ENCODE data around the gene FNDC3B.

FNDC3B gene

DNA sequence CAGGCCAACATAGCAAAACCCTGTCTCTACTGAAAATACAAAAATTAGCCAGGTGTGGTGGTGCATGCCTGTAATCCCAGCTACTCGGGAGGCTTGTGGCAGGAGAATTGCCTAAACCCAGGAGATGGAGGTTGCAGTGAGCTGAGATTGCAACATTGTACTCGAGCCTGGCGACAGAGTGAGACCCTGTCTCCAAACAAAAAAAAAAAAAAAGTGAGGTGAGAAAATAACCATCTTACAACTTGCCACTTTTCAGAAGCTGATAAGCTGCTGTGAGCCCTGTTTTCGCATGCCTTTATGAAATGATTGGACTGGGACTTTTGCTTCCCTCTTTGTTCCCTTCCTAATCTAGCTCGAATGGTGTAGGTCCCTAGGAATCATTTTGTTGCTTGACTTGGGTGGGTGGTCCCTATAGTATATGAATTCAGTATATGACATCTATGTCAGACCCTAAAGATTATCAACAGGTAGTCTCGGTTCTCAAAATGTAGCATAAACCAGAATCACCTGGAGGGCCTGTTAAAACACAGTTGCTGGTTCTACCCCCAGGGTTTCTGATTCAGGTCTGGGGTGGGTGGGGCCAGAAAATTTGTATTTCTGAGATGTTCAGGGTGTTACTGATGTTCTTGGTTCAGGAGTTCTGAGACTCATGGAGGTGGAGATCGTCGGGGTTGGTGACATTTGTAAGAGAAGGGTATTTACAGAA lies 107.9 kb downstream of the FNDC3B start:
- in situ Hi-C loops (cut with HindIII; ENCODE audit: low sequenced_read_pairs) = no loop called here

DNA sequence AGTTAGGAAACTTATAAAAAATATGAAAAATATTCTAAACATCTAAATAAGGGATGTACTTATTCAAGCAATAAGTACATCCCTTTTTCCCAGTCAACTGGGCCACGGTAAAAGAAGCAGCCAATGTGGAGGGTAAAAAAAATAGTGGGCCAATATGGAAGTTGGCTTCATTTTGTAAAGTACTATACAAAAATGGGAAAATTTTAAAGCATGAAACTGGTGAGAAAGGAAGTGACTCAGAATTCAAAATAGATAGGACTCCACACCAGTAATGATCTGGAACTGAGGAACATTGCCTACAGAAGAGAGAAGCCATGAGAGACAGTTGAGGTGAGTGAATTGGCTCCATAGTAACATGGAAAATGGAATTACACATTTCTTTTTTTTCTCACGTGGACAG lies 108.9 kb downstream of the FNDC3B start:
- in situ Hi-C loops (cut with HindIII; ENCODE audit: low sequenced_read_pairs) = no loop called here

DNA sequence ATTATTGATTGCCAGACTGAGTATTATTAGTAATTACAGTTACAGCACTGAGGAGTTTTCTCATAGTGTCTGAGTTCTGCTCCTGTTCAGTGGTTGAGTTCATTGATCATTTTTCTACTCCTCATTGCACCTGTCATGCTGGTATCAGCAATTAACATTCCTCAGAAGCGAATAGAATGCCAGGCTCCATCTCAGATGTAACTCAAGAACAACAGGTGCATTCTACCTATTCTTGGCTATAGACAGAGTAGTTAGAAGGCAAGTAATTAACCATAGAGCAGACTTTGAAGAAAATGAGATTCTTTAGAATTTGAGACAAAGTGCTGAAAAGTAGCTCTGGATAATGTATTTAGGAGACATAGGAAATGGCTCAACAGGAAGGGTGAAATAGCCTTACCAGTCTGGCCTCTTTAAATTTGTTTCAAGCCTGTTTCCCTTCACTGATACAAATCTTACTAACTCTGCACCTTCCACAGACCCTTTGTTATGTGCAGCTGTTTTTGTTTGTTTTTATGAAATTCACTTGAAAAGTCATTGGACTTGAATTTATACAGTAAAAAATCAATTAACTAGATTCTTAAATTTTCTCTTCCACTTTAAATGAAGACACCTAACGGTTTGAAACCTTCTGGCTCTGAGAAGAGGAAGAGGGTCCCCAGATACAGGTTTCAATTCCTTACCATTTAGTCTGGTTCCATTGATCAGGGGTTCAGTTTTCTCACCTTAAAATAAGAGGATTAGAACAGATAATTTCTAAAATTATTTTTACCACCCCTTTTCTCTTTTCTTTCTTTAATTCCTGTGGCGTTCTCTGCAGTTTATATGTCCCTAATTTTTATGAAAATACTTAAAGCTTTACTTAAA lies 109.6 kb downstream of the FNDC3B start:
- in situ Hi-C loops (cut with HindIII; ENCODE audit: low sequenced_read_pairs) = no loop called here

DNA sequence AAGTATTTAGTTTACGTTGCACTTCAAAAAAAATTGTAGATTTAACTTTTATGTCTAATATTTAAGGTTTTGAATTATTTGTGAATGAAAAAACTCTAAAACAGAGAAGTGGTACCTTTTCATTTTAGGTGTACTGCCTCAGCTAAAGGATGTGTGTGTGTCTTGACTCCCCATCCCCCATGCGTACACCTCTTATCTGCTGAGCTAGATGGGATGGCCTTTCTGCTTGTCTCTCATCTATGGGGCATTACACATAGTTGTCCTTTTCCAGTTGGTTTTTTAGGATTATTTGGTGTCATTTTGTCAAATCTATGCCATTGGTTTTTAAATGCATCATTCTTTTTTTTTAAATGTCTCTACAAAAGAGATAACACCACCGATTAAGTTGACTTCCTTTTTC lies 110.9 kb downstream of the FNDC3B start:
- in situ Hi-C loops (cut with HindIII; ENCODE audit: low sequenced_read_pairs) = no loop called here

DNA sequence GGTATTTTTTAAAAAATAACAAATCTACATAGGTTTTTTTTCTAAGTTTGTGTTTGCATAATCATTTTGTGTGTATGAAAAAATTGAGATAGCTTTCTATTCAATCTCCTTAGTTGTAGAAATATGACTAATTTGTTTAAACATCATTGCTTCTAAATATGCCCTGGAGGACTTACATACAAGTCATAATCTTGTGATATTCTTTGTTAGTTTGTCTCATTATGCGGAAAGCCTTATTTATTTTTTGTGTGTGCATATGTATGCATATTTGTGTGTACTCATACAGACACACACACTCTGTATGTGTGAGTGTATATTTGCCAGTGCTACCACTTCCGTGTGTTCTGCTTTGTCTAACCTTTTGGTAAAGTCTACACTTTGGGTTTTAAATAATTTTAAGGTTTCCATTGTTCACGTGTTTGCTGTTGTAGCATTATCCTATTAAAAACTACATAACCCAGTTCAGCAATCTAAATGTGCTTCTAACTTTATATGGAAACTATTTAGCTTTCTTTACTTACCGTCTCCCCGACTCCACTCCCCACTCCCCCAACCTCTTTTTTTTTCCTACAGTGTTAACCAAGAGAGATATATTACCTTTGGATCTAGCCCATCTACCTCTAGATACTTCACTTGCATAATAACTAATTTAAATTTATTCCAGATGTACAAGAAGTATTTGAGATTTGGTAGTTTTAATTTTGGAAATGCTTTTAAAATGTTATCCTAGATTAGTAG lies 111.7 kb downstream of the FNDC3B start:
- in situ Hi-C loops (cut with HindIII; ENCODE audit: low sequenced_read_pairs) = no loop called here

DNA sequence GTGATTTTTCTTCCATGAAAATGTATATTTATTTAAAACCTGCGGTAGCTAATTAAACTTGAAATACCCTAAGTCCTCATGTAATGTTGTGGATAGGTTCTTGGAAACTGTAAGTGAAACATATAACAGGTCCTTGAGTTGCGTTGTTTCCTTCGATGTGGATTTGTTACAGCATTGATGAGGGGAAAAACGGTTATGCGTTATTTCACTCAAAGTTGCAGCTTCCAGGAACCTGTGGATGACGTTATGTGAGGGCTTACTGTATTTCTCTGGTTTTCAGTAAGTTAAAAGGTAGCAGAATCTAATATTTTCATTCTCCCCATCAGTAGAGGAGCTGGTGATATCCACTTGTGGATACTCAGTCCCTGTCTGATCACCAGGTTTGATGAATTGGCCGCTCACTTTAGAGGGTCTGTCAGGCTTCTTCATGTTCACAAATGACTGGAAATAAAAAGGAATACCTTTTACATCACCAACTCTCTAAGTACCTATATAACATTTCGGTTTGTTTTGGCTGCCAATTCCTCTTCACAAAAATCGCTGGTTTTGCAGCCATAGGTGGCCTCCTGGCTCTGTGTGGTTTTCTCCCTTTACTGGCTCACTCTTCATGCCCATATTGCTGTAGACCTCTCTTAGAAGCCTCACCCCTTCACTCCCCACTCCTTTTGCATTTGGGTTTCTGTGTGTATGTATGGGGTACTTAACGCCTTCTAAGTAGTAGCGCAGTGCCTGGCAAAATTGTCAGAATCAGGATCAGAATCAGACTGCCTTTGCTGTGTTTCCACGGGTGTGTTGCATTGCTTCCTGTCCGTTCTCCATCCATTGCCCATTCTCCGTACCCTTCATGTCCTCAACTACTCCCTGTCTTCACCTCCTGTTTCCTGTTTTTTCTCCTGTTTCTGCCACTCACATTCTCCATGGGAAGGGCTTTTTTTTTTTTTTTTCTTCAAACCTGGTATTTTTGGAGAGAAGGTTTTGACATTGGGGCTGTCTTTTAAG lies 112.6 kb downstream of the FNDC3B start:
- in situ Hi-C loops (cut with HindIII; ENCODE audit: low sequenced_read_pairs) = no loop called here

DNA sequence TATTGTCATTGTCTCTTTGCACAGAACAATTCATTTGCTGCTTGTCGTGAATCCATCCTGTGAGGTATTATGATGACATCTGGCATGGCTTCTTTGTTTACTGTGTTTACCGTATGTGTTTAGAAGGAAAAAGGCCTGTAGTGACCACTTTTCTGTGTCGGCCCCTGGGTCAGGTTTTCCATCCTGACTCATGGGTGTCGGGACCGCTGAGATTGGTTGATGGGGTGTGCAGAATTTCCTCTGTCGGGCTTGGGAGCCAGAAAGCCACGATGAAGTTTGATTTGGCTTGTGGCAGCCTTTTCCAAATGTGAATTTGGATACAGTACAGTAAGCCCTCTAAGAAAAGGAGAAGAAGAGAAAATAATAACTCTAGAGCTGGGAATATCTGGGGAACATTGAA lies 113.5 kb downstream of the FNDC3B start:
- in situ Hi-C loops (cut with HindIII; ENCODE audit: low sequenced_read_pairs) = no loop called here

DNA sequence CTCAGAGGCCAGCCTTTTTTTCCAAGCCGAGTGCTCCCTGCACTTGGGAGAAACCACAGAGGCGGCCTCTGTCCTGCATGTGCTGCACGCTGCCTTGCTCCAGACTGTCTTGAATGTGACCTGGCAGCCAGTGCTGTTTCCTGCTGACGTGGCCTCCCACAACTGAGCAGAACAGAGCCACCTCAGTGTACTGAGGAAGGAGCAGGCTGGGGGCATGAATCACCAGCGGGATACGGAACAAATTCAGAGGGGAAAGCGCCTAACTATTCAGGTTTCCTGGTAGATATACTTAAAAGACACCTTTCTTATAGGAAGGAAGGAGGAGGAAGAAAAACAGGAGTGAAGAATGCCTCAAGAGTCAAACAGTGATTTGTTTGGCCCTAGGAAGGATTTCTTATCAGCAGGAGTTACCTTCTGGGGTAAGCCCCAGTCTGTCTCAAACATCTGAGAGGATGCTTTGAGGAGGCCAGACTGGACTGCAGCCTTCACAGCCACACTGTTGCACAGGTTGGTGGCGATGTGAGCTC lies 114.0 kb downstream of the FNDC3B start:
- in situ Hi-C loops (cut with HindIII; ENCODE audit: low sequenced_read_pairs) = no loop called here

DNA sequence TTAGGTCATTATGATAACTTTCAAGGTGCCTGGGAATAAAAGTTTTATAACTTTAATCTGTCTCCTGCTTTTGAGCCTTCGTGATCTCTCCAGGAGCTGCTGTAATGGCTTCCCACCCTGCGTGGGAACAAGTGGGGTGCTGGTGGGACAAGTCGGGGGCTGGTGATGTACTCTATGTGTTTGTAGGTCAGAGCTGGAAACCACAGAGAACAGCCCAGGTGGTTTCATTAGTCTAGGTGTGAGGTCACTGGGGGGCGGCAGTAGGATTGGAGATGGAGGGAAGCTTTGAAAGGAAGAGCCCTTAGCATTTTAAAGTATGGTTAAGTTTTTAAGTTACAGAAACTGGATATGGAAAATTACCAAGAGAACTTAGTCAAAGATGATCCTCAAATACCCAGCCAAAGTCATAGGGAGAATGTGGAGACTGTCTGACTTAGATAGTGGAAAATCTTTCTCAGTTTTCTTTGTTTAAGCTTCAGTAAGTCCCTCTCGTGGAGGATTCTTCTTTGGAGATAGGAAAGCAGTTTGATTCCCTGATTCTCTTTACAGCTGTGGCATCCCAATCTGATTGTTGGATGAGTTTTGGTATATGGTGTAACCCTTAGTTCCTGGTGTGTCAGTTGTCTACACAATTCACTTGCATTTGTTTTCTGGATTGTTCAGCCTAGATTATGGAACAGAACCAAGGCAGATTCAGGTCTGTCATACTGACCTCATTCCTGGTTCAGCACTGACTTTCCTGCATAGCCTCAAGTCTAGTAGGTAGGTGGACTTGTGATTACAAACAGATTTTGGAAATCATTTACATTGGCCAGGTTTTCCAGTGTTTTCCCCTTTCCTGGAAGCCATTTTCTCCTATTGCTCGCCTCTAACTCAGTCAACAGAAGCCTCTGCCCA lies 115.6 kb downstream of the FNDC3B start:
- in situ Hi-C loops (cut with HindIII; ENCODE audit: low sequenced_read_pairs) = no loop called here

DNA sequence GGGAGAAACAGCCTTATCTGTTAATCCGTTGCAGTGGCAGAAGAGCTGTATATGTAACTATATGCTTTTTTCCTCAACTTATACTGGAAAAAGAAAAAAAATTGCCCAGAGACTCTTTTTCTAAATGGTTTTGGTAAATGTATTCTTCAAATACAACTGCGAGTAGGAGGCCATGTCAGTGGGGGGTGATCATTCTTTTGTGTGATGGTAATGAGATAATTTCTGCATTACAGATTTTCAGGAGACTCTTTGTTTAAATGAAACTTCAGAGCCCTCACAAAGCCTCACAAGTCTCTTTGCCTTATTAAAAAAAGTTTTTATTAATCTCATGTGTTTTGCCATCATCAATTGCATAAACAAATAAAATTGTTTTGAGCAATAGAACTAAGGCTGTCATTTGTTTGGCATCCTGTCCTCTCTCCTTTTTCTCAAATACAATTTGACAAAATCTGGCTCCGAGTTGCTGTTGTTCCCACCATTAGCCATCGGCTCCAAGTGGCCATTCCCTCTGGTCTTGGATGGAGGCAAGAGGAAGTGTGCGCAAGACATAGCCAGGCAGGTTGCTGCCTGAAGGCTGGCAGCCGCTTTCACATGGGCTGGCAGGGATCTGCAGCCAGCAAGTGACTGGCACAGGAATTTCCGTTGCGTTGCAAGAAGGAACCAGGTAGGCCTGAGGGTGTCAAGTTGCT lies 116.7 kb downstream of the FNDC3B start:
- in situ Hi-C loops (cut with HindIII; ENCODE audit: low sequenced_read_pairs) = no loop called here

DNA sequence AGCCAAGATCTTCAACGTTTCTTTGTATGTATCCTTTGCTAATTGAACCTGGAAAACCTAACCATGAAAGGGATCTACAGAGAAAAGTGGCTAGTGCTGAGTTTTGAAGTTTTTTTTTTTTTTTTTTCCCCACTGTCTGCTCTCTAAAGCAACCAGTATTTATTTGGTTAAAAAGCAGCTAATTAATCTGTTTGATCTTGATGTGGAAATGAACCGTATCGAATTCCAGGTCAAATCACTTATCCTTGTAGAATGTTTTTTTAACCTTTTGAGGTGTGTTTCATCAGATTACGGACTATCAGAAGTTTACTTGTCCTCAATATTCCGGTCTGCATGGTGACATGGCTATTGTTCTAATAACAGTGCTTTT lies 117.2 kb downstream of the FNDC3B start:
- in situ Hi-C loops (cut with HindIII; ENCODE audit: low sequenced_read_pairs) = no loop called here

DNA sequence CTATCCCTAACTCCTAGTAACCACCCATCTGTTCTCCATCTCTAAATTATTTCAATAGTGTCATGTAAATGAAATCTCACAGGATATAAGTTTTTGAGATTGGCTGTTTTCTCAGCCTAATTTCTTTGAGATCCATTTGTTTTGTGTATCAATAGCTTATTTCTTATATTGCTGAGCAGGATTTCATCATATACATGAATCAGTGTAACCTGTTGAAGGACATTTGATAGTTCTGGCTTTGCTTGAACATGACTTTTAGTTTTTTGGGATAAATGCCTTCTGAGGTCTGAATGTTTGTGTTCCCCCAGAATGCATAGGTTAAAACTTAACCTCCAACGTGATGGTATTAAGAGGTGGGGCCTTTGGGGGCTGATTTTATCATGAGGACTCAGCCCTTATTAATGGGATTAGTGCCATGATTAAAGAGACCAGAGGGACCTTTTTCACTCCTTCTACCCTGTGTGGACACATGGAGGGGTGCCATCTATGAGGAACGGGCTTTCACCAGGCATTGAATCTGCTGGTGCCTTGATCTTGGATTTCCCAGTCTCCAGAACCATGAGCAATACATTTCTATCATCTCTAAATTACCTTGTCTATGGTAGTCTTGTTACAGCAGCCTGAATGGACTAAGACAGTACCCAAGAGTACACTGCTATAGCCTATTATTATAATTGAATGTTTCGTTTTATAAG lies 118.3 kb downstream of the FNDC3B start:
- in situ Hi-C loops (cut with HindIII; ENCODE audit: low sequenced_read_pairs) = no loop called here

DNA sequence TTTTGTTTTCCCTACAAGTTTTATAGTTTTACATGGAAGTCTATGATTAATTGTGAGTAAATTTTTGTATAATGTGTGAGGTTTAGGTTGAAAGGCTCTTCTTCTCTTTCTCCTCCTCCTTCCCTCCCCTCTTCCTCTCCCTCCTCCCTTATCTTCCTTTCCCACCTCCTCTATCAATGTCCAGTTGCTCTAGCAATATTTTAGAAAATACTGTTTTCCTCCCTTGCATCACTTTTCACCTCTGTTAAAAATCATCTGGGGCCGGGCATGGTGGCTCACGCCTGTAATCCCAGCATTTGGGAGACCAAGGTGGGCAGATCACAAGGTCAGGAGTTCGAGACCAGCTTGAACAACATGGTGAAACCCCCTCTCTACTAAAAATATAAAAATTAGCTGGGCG lies 119.4 kb downstream of the FNDC3B start:
- in situ Hi-C loops (cut with HindIII; ENCODE audit: low sequenced_read_pairs) = no loop called here

DNA sequence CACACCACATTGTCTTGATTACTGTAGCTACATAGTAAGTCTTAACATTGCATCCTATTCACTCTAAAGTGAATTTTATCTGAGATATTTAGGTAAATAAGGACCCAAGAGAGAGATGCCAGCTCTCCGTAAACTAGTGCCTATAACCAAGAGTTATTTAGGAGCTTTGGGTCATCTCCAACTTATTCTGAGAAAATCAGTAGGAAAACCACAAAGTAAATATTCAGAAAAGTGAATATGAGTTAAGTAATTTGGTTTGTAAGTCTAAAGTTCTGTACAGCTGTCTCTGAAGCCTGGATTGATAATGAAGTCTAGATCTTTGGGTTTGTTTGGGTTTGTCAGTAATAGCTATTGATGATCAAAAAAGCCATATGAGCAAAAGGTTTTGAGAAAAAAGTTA lies 120.0 kb downstream of the FNDC3B start:
- in situ Hi-C loops (cut with HindIII; ENCODE audit: low sequenced_read_pairs) = no loop called here

DNA sequence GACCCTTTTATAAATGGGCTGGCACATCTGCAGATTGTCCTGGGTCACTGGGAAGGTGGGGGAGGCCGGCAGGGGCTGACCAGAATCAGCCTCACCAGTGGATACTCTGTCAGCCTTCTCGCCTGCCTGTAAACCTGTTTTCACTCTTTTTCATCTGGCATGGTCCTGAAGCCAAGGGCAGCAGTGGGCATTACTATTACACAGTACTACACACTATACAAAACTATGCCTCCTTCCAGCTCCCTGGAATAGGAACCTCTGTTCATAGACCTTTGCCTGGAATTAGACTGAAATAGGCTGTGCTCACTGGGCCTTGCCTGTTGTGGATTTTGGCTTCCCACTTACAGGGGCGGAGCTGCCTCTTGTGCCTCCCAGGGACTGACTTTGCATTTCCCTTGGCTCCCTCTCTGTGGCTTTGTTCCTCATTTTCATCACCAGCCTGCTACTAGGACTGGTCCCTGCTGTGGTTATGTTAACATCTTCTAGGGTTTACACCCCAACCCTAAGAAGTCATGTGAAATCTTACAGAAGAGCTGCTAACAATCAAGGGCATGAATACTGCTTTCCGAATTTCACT lies 120.7 kb downstream of the FNDC3B start:
- in situ Hi-C loops (cut with HindIII; ENCODE audit: low sequenced_read_pairs) = no loop called here

DNA sequence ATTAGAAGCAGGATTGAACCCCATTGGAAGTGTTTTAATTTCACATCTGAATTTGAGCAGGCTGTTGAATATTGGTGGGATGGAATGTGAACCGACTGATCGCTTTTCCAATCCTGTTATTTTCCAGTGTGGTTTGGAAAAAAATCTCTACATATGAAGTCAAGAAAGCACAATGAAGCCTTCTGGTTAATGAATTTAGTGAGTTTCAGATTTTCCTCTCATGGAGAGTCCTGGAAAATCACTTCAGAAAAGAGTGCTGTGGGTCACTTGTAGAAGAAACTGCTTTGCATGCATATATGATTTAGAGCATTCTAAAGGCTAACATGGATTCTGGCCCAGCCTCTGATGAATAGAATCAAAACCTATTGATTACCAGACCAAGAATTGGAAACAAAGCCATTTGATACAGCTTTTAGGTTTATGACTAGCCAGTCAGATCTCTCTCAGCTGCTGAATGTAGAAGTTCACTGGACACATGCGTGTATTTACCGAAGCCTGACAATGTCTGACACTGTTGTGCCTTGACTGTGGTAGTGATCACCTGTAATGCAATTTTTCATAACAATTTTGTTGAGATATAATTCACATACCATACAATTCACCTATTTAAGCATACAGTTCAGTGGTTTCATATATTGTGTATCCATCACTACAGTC lies 121.9 kb downstream of the FNDC3B start:
- in situ Hi-C loops (cut with HindIII; ENCODE audit: low sequenced_read_pairs) = no loop called here

DNA sequence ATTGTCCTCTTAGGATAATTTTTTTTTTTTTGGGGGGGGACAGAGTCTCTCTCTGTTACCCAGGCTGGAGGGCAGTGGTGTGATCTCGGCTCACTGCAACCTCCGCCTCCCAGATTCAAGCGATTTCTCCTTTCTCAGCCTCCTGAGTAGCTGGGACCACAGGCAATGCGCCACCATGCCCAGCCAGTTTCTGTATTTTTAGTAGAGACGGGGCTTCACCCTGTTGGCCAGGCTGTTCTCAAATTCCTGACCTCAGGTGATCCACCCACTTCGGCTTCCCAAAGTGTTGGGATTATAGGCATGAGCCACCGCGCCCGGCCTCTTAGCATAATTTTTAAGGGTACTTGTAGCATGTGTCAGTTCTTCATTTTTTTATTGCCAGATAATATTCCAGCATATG lies 122.6 kb downstream of the FNDC3B start:
- in situ Hi-C loops (cut with HindIII; ENCODE audit: low sequenced_read_pairs) = no loop called here

Data from endothelial cell of hepatic sinusoid (primary cell).